Measurements from ENCODE around the gene KIF16B.

GRCh38 chr20:16244892-16245291, 328.4 kb downstream of the KIF16B start:
- TF ChIP-seq CTCF (IDR thresholded peaks at IDR 0.05; ENCODE audit: extremely low read depth in 1 of 2, insufficient read depth in 1 of 2, low read depth in 1 of 2, low read length in 2 of 2) = no peak
- no peak for TF ChIP-seq POLR2A (IDR thresholded peaks at IDR 0.05; ENCODE audit: low read depth, low read length)
